Keratinocyte (primary cell): ENCODE results near the gene RFPL4AL1. TPM values are rescaled to one million over a fixed set of nuclear protein-coding genes. Genes with fewer than 3 reads are reported as not detected.

ENCODE experiments used
- DNase-seq: peaks from one replicate; pipeline ENCODE4 v3.0.0-alpha.2; 2011; ENCODE audit warnings: low read depth, missing footprints, low spot score
- FAIRE-seq: peaks from 2 replicates; lab custom pipeline; 2011; peaks lifted over from hg19 to GRCh38; lab: Jason Lieb, UNC
- H2AFZ ChIP-seq: 2 replicates; pipeline ENCODE4 v1.6.0; 2012; ENCODE audit warnings: low read length, control low read depth, inconsistent platforms; ENCODE audit not compliant: control insufficient read depth
- H3K27ac ChIP-seq: 2 replicates; pipeline ENCODE4 v1.5.1; 2011; ENCODE audit warnings: low read length; ENCODE audit not compliant: control insufficient read depth, insufficient read depth
- H3K27me3 ChIP-seq: 3 replicates; pipeline ENCODE4 v1.6.0; 2011; ENCODE audit warnings: low read length; ENCODE audit not compliant: control insufficient read depth, insufficient read depth; ENCODE audit errors: extremely low read depth
- H3K36me3 ChIP-seq, 2 experiments: 2 replicates in 1 of 2; 3 replicates in 1 of 2; pipeline ENCODE4 v1.5.1; 2011; ENCODE audit warnings: low read length in 2 of 2, mild to moderate bottlenecking in 1 of 2; ENCODE audit not compliant: control insufficient read depth in 2 of 2, insufficient read depth in 2 of 2; ENCODE audit errors: extremely low read depth in 1 of 2
- H3K4me1 ChIP-seq: 3 replicates; pipeline ENCODE4 v1.5.1; 2011; ENCODE audit warnings: low read length; ENCODE audit not compliant: control insufficient read depth, insufficient read depth; ENCODE audit errors: extremely low read depth
- H3K4me2 ChIP-seq: 3 replicates; pipeline ENCODE4 v1.6.0; 2011; ENCODE audit warnings: low read depth, low read length; ENCODE audit not compliant: control insufficient read depth, insufficient read depth; ENCODE audit errors: extremely low read depth
- H3K4me3 ChIP-seq, 3 experiments: fragments of 200-600 bp in 1 of 3; sonication (generic) in 1 of 3; 2 replicates in 2 of 3; 3 replicates in 1 of 3; pipeline ENCODE4 v1.5.1; 2011 to 2016; ENCODE audit warnings: low read length in 3 of 3, mild to moderate bottlenecking in 3 of 3, control low read depth in 2 of 3, inconsistent platforms in 1 of 3, low read depth in 1 of 3, mixed read lengths in 1 of 3, mixed run types in 1 of 3, moderate library complexity in 1 of 3; ENCODE audit not compliant: control insufficient read depth in 2 of 3, insufficient read depth in 2 of 3; ENCODE audit errors: extremely low read depth in 1 of 3
- H3K79me2 ChIP-seq: 2 replicates; pipeline ENCODE4 v1.6.0; 2012; ENCODE audit warnings: low read length; ENCODE audit not compliant: control insufficient read depth, insufficient read depth
- H3K9ac ChIP-seq: 3 replicates; pipeline ENCODE4 v1.6.0; 2011; ENCODE audit warnings: low read length; ENCODE audit not compliant: control insufficient read depth, insufficient read depth; ENCODE audit errors: extremely low read depth
- H3K9me1 ChIP-seq: 3 replicates; pipeline ENCODE4 v1.6.0; 2011; ENCODE audit warnings: low read length; ENCODE audit not compliant: control insufficient read depth, insufficient read depth; ENCODE audit errors: extremely low read depth
- H3K9me3 ChIP-seq: 2 replicates; pipeline ENCODE4 v1.5.1; 2012; ENCODE audit warnings: low read depth, low read length; ENCODE audit not compliant: control insufficient read depth
- H4K20me1 ChIP-seq: 3 replicates; pipeline ENCODE4 v1.6.0; 2011; ENCODE audit warnings: low read length; ENCODE audit not compliant: control insufficient read depth, insufficient read depth; ENCODE audit errors: extremely low read depth
- CTCF ChIP-seq, 3 experiments: IDR thresholded peaks in 1 of 3; conservative IDR thresholded peaks in 1 of 3; optimal IDR thresholded peaks in 1 of 3; 2 replicates in 2 of 3; 3 replicates in 1 of 3; pipeline versions ENCODE3 to v1.5.1; 2011; ENCODE audit warnings: low read length in 3 of 3, mild to moderate bottlenecking in 3 of 3, moderate library complexity in 2 of 3, control low read depth in 1 of 3, inconsistent platforms in 1 of 3; ENCODE audit not compliant: insufficient read depth in 2 of 3; ENCODE audit errors: extremely low read depth in 1 of 3
- EZH2 ChIP-seq: IDR thresholded peaks from one replicate; pipeline ENCODE4 v1.6.1; 2012; ENCODE audit warnings: inconsistent platforms, mild to moderate bottlenecking, low read length, moderate library complexity
- dilution Hi-C: fragments of 300-500 bp; cut with MboI; formaldehyde crosslinking; loops from one replicate; pipeline ENCODE4 v1.7.0; 2020; ENCODE audit warnings: low sequenced_read_pairs; ENCODE audit not compliant: extremely low pct_ligation_motif_present
- polyA plus RNA-seq, 5 experiments: library from polyadenylated mRNA; depleted of rRNA in 3 of 5; stranded (reverse) in 3 of 5; stranded (forward) in 1 of 5; unstranded in 1 of 5; fragments of >200 nt; gene quantifications; 1 replicate in 1 of 5; 2 replicates in 3 of 5; 3 replicates in 1 of 5; pipeline versions ENCODE4 v1.2.1 to v1.2.3, GENCODE V29; 2011 to 2012; ENCODE audit warnings: missing spikeins in 2 of 5, low read depth in 1 of 5, low replicate concordance in 1 of 5

RFPL4AL1 gene
- polyA plus RNA-seq, 1 donor (not counting 4 experiments of a cell fraction or from before 2014, with no cell fraction given), result not detected

GRCh38 chr19:55778331-55778730, 9.4 kb downstream of the RFPL4AL1 start:
- Histone ChIP-seq H3K9me1 (no peaks in the 10 kb centered on the region), H3K36me3 (no peaks in the 10 kb centered on the region), H3K79me2 (no peaks in the 10 kb centered on the region), H4K20me1 (no peaks in the 10 kb centered on the region), H3K4me3 (no peak overlapping the region), H3K27ac (no peak overlapping the region), H2AFZ (no peak overlapping the region), H3K9me3 (no peaks in the 10 kb centered on the region), H3K9ac (no peak overlapping the region), H3K4me2 (no peak overlapping the region), H3K27me3 (no peaks in the 10 kb centered on the region), H3K4me1 (no peaks in the 10 kb centered on the region)
- DNase-seq (no peak), FAIRE-seq (no peak)
- dilution Hi-C loops, result no loop called here
- TF ChIP-seq EZH2 (no peak), CTCF (optimal IDR thresholded peaks at IDR 0.05 in 1 of 3, IDR thresholded peaks at IDR 0.05 in 1 of 3, conservative IDR thresholded peaks at IDR 0.05 in 1 of 3; ENCODE audit: extremely low read depth in 1 of 3, insufficient read depth in 2 of 3, low read length in 3 of 3) (no peak)

GRCh38 chr19:55781112-55781511, 12.2 kb downstream of the RFPL4AL1 start:
- no peaks in the 10 kb centered on the region for H3K36me3 ChIP-seq
- no peak for DNase-seq

More at GRCh38 chr19:55781112-55781511, 12.2 kb downstream of the RFPL4AL1 start:
- Histone ChIP-seq H2AFZ (no peak overlapping the region), H3K4me3 (no peak overlapping the region), H4K20me1 (no peaks in the 10 kb centered on the region), H3K27me3 (no peaks in the 10 kb centered on the region), H3K27ac (no peak overlapping the region), H3K4me1 (no peaks in the 10 kb centered on the region), H3K9me1 (no peaks in the 10 kb centered on the region), H3K9me3 (no peaks in the 10 kb centered on the region), H3K4me2 (no peak overlapping the region), H3K9ac (no peak overlapping the region), H3K79me2 (no peaks in the 10 kb centered on the region)
- TF ChIP-seq CTCF (optimal IDR thresholded peaks at IDR 0.05 in 1 of 3, IDR thresholded peaks at IDR 0.05 in 1 of 3, conservative IDR thresholded peaks at IDR 0.05 in 1 of 3; ENCODE audit: extremely low read depth in 1 of 3, insufficient read depth in 2 of 3, low read length in 3 of 3), result no peak
- dilution Hi-C loops, result no loop called here
- FAIRE-seq, result no peak
